ENCODE data around the gene RUBCN. TPM values are rescaled to one million over a fixed set of nuclear protein-coding genes. Genes with fewer than 3 reads are reported as not detected.

Gene RUBCN
- polyA plus RNA-seq, 1 of the 3 experiments (the other 2 are of a cell fraction), result 14.9 TPM

DNA sequence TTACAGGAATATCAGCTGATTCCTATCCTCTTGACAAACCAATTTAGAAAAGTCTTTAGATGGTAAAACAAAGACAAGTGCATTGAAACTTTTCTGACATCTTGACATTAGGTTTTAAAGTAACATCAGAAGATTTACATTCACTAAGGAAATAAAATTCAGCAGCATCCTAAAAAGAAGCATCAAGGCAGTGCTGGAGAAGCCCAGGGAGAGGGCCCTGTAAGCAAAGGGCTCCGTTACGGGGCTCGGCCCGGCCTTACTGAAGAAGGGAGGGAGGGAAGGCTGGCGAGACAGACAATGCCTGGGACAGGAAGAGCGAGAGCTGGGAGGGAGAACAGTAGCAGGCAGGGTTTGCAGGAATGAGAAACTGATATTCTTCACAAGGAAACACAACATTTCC is 39.3 kb downstream of the RUBCN start:
- no peak overlapping the region for H3K4me2 ChIP-seq
- H3K36me3 ChIP-seq (replicated peaks in 1 of 2; ENCODE audit: control insufficient read depth in 1 of 2, insufficient read depth in 2 of 2, low read length in 1 of 2), result peaks cover 56 to 62% of the 10 kb centered on the region in 2 experiments
- no peak for DNase-seq
- H3K4me3 ChIP-seq (ENCODE audit: low read depth in 2 of 2, low read length in 1 of 2), result no peak overlapping the region
- H2AFZ ChIP-seq (ENCODE audit: low read depth), result no peak overlapping the region
- no peaks in the 10 kb centered on the region for H4K20me1 ChIP-seq (ENCODE audit: insufficient read depth)
- peaks cover 0 to 3% of the 10 kb centered on the region in 2 experiments; a peak in 1 of 4 replicates for H3K4me1 ChIP-seq (ENCODE audit: control insufficient read depth in 1 of 2, insufficient read depth in 2 of 2, low read depth in 1 of 2, low read length in 1 of 2)
- POLR2A ChIA-PET, result no interaction called here
- H3K79me2 ChIP-seq (ENCODE audit: insufficient read depth), result no peaks in the 10 kb centered on the region
- H3K9me2 ChIP-seq, result no peaks in the 10 kb centered on the region
- H3K27ac ChIP-seq (ENCODE audit: low read depth in 2 of 2, low read length in 1 of 2), result no peak overlapping the region
- H3K27me3 ChIP-seq (ENCODE audit: insufficient read depth), result no peaks in the 10 kb centered on the region
- CTCF ChIA-PET, result interaction anchor here (1.2 kb wide), 1 partner anchor 10 kb away, joined by 3 read pairs; no protein-coding TSS in a partner anchor
- WGBS (ENCODE audit: low lambda C conversion rate), result 96% methylated on average over 6 of the region's 6 CpGs
- no peaks in the 10 kb centered on the region for H3K9me3 ChIP-seq
- H3K9ac ChIP-seq, result no peak overlapping the region
- H3F3A ChIP-seq (replicated peaks; ENCODE audit: insufficient read depth), result no peaks in the 10 kb centered on the region
- TF ChIP-seq SMC3 (IDR thresholded peaks at IDR 0.05; ENCODE audit: low read depth, low read length) (no peak), NRF1 (IDR thresholded peaks at IDR 0.05; ENCODE audit: low read depth, low read length) (no peak), NFIC (IDR thresholded peaks at IDR 0.05; ENCODE audit: borderline replicate concordance) (no peak), JUND (IDR thresholded peaks at IDR 0.05) (no peak), EP300 (IDR thresholded peaks at IDR 0.05; ENCODE audit: borderline replicate concordance in 1 of 2, low read depth in 1 of 2, low read length in 1 of 2) (no peak), CHD2 (IDR thresholded peaks at IDR 0.05; ENCODE audit: low read length, partially characterized antibody) (no peak), RFX5 (IDR thresholded peaks at IDR 0.05; ENCODE audit: low read length) (no peak), SIN3A (IDR thresholded peaks at IDR 0.05; ENCODE audit: borderline replicate concordance, low read depth, low read length) (no peak), TCF12 (IDR thresholded peaks at IDR 0.05) (no peak)
- TF ChIP-seq, protein P1, sequence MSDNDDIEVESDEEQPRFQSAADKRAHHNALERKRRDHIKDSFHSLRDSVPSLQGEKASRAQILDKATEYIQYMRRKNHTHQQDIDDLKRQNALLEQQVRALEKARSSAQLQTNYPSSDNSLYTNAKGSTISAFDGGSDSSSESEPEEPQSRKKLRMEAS (IDR thresholded peaks at IDR 0.05; ENCODE audit: low read depth), result no peak
- TF ChIP-seq, protein P2, sequence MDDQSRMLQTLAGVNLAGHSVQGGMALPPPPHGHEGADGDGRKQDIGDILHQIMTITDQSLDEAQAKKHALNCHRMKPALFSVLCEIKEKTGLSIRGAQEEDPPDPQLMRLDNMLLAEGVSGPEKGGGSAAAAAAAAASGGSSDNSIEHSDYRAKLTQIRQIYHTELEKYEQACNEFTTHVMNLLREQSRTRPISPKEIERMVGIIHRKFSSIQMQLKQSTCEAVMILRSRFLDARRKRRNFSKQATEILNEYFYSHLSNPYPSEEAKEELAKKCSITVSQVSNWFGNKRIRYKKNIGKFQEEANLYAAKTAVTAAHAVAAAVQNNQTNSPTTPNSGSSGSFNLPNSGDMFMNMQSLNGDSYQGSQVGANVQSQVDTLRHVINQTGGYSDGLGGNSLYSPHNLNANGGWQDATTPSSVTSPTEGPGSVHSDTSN (IDR thresholded peaks at IDR 0.05), result no peak
- TF ChIP-seq, protein P3, sequence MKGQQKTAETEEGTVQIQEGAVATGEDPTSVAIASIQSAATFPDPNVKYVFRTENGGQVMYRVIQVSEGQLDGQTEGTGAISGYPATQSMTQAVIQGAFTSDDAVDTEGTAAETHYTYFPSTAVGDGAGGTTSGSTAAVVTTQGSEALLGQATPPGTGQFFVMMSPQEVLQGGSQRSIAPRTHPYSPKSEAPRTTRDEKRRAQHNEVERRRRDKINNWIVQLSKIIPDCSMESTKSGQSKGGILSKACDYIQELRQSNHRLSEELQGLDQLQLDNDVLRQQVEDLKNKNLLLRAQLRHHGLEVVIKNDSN (IDR thresholded peaks at IDR 0.05; ENCODE audit: borderline replicate concordance, low read depth), result no peak
- TF ChIP-seq, protein P4, sequence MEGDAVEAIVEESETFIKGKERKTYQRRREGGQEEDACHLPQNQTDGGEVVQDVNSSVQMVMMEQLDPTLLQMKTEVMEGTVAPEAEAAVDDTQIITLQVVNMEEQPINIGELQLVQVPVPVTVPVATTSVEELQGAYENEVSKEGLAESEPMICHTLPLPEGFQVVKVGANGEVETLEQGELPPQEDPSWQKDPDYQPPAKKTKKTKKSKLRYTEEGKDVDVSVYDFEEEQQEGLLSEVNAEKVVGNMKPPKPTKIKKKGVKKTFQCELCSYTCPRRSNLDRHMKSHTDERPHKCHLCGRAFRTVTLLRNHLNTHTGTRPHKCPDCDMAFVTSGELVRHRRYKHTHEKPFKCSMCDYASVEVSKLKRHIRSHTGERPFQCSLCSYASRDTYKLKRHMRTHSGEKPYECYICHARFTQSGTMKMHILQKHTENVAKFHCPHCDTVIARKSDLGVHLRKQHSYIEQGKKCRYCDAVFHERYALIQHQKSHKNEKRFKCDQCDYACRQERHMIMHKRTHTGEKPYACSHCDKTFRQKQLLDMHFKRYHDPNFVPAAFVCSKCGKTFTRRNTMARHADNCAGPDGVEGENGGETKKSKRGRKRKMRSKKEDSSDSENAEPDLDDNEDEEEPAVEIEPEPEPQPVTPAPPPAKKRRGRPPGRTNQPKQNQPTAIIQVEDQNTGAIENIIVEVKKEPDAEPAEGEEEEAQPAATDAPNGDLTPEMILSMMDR (IDR thresholded peaks at IDR 0.05), result no peak
- TF ChIP-seq, protein P5, sequence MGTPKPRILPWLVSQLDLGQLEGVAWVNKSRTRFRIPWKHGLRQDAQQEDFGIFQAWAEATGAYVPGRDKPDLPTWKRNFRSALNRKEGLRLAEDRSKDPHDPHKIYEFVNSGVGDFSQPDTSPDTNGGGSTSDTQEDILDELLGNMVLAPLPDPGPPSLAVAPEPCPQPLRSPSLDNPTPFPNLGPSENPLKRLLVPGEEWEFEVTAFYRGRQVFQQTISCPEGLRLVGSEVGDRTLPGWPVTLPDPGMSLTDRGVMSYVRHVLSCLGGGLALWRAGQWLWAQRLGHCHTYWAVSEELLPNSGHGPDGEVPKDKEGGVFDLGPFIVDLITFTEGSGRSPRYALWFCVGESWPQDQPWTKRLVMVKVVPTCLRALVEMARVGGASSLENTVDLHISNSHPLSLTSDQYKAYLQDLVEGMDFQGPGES (IDR thresholded peaks at IDR 0.05; ENCODE audit: low read depth, low read length), result no peak

All from SK-N-SH (cell line).